K562 (cell line): ENCODE results near the gene LMNTD2. TPM values are rescaled to one million over a fixed set of nuclear protein-coding genes. Genes with fewer than 3 reads are reported as not detected.
A peak's percentile ranks its signal among the peaks of the same experiment; 100 is the strongest.

Experiments used
- ATAC-seq: fragments of 200-7000 bp; cut with Tn5 transposase; 3 replicates; pipeline ENCODE4 v1.9.1; 2020; ENCODE audit warnings: moderate library complexity
- BruUV-seq: library from RNA; stranded (reverse); fragments of 400-500 nt; replicated peaks from 2 replicates; lab custom pipeline; 2021; lab: Mats Ljungman, UMichigan
- CTCF ChIA-PET: fragments of 300-600 bp; formaldehyde crosslinking; extraction: SDS; loops from one replicate; lab custom pipeline; 2021; ENCODE audit warnings: low intra/inter-chr PET ratio; lab: Yijun Ruan, JAX
- POLR2A ChIA-PET: fragments of 300-600, 350-650 bp; sonication (Branson Sonifier 250); formaldehyde crosslinking; extraction: SDS; loops from one replicate; lab custom pipeline; 2021; ENCODE audit warnings: antibody characterized with exemption, inconsistent platforms; lab: Yijun Ruan, JAX
- DNase-seq, 4 experiments: peaks; one replicate each; pipeline versions ENCODE4 v3.0.0 to v3.0.0-alpha.2; 2011 to 2018; ENCODE audit warnings: low spot score in 3 of 4, mixed read lengths in 3 of 4; ENCODE audit errors: extremely low read depth in 1 of 4
- FAIRE-seq: peaks from 2 replicates; lab custom pipeline; 2011; peaks lifted over from hg19 to GRCh38; lab: Jason Lieb, UNC
- H2AFZ ChIP-seq: 2 replicates; pipeline ENCODE4 v1.6.0; 2011; ENCODE audit warnings: low read depth, low read length, control low read depth, inconsistent platforms
- H3K27ac ChIP-seq: fragments of 200-600 bp; 3 replicates; pipeline ENCODE4 v1.8.0; 2011; ENCODE audit warnings: low read depth, mild to moderate bottlenecking, control low read depth, inconsistent platforms, low read length, moderate library complexity, mixed read lengths; ENCODE audit errors: extremely low read depth
- H3K27me3 ChIP-seq, 2 experiments: fragments of 300-600 bp in 1 of 2; 2 replicates in 1 of 2; 3 replicates in 1 of 2; pipeline versions ENCODE4 v1.6.0 to v1.8.0; 2011; ENCODE audit warnings: inconsistent platforms in 2 of 2, low read length in 2 of 2, mild to moderate bottlenecking in 1 of 2, mixed read lengths in 1 of 2, moderate library complexity in 1 of 2; ENCODE audit not compliant: control insufficient read depth in 2 of 2, insufficient read depth in 2 of 2
- H3K36me3 ChIP-seq: fragments of 300-600 bp; 3 replicates; pipeline ENCODE4 v1.8.0; 2011; ENCODE audit warnings: mild to moderate bottlenecking, low read length, inconsistent platforms; ENCODE audit not compliant: control insufficient read depth, insufficient read depth
- H3K4me1 ChIP-seq, 2 experiments: fragments of 200-600 bp in 1 of 2; replicated peaks in 1 of 2; 2 replicates in 1 of 2; 3 replicates in 1 of 2; pipeline versions ENCODE4 v1.5.1 to v1.8.0; 2011; ENCODE audit warnings: inconsistent platforms in 2 of 2, low read length in 2 of 2, mild to moderate bottlenecking in 1 of 2, mixed read lengths in 1 of 2, moderate library complexity in 1 of 2; ENCODE audit not compliant: control insufficient read depth in 2 of 2, insufficient read depth in 2 of 2
- H3K4me2 ChIP-seq: 2 replicates; pipeline ENCODE4 v1.6.1; 2011; ENCODE audit warnings: low read length, control low read depth, inconsistent platforms, mixed read lengths; ENCODE audit not compliant: insufficient read depth
- H3K4me3 ChIP-seq: fragments of 200-600 bp; sonication (generic), shearing (Covaris generic); 2 replicates; pipeline ENCODE4 v1.5.1; 2016; ENCODE audit warnings: control low read depth, inconsistent platforms
- H3K79me2 ChIP-seq: fragments of 200-600 bp; 3 replicates; pipeline ENCODE4 v1.8.0; 2011; ENCODE audit warnings: low read length, inconsistent platforms; ENCODE audit not compliant: control insufficient read depth, insufficient read depth
- H3K9ac ChIP-seq, 2 experiments: 2 replicates each; pipeline versions ENCODE4 v1.6.0 to v1.6.1; 2011; ENCODE audit warnings: low read depth in 2 of 2, low read length in 2 of 2, control low read depth in 1 of 2, inconsistent platforms in 1 of 2, mild to moderate bottlenecking in 1 of 2, mixed read lengths in 1 of 2; ENCODE audit not compliant: insufficient read depth in 1 of 2
- H3K9me1 ChIP-seq: one replicate; pipeline ENCODE4 v1.6.0; 2011; ENCODE audit warnings: inconsistent platforms, mild to moderate bottlenecking, low read length, moderate library complexity; ENCODE audit not compliant: control insufficient read depth, insufficient read depth
- H3K9me3 ChIP-seq: replicated peaks from 2 replicates; pipeline ENCODE4 v1.5.1; 2011; ENCODE audit warnings: low read depth, low read length, inconsistent platforms; ENCODE audit not compliant: control insufficient read depth, insufficient read depth
- H4K20me1 ChIP-seq: replicated peaks from 2 replicates; pipeline ENCODE4 v1.6.1; 2011; ENCODE audit warnings: low read length, inconsistent platforms, mixed read lengths; ENCODE audit not compliant: control insufficient read depth, insufficient read depth
- ZNF76 ChIP-seq: fragments of 250-450 bp; sonication (Bioruptor Pico); IDR thresholded peaks from 2 replicates; pipeline ENCODE4 v1.4.0; 2020; ENCODE audit warnings: mild to moderate bottlenecking, moderate library complexity, borderline replicate concordance
- WGBS: fragments of 100-300 bp; shearing (Covaris generic); methylation state at CpG from one replicate; pipeline ENCODE4 v1.1.6; 2016; ENCODE audit warnings: low coverage, mixed read lengths; ENCODE audit not compliant: insufficient coverage; ENCODE audit errors: missing lambda C conversion rate; 5-methylcytosine and 5-hydroxymethylcytosine counted together
- in situ Hi-C: fragments of 300-500 bp; cut with MboI; formaldehyde crosslinking; loops from 4 replicates; pipeline ENCODE4 v1.15.0; 2018; ENCODE audit warnings: inconsistent platforms, mixed read lengths
- intact Hi-C: fragments of 100-400 bp; cut with micrococcal nuclease; formaldehyde crosslinking; loops from 2 replicates; pipeline ENCODE4 v1.14.2; 2022
- polyA plus RNA-seq, 8 experiments: library from polyadenylated mRNA; depleted of rRNA in 4 of 8; stranded (reverse) in 5 of 8; unstranded in 3 of 8; fragments of >200 nt; fragmentation: Nextera tagmentation in 2 of 8; fragmentation: Illumina TruSeq in 1 of 8; extraction: Ambion mirVana in 2 of 8; extraction: Trizol in 1 of 8; gene quantifications; 2 replicates each; pipeline versions ENCODE4 v1.2.1 to v1.2.3, GENCODE V29; 2011 to 2014; ENCODE audit warnings: inconsistent platforms in 1 of 8, missing spikeins in 1 of 8
- total RNA-seq, 7 experiments: library from RNA; depleted of rRNA in 6 of 7; stranded (reverse); fragments of >200 nt in 6 of 7; fragmentation: Illumina TruSeq in 2 of 7; extraction: Trizol in 2 of 7; gene quantifications; 2 replicates each; pipeline versions ENCODE4 v1.2.1 to v1.2.3, GENCODE V29; 2011 to 2021; ENCODE audit warnings: low replicate concordance in 1 of 7
- TF ChIP-seq, protein P1 (sequence below): fragments of 450-650 bp; IDR thresholded peaks from 2 replicates; pipeline ENCODE4 v1.6.1; 2016; ENCODE audit warnings: mild to moderate bottlenecking, moderate library complexity

LMNTD2 gene
- total and polyA plus RNA-seq, 9 of the 15 experiments (the other 6 are each of a cell fraction or from before 2014, with no cell fraction given): 0.48 to 4.2 (median 1.5) TPM; not detected in 3

DNA sequence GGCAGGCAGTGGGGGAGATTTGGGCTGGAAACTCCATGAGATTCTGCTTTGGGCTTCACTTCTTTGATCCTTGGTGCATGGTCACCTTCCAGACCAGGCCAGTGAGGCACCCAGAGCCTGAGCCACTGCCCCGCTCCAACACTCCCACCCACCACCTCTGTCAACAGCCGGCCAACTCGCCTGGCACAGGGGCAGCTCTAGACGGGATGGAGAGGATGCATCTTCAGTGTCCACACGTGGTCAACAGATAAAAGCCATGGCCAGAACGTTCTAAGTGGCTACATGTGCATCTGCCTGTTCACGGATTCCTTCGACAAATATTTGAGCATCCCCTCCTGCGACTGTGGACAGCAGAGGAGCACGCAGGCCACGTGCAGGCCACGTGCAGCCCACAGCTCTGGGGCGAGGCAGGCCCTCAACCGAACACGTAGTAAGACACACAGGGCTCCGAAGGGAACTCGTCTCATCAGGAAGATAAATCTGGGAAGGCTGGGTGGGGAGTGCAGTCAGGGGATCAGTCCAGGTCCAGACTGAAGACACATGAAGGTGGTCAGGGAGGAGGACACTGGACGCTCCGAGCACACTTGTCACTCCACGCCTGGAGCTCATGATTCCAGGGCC, 22.0 kb downstream of the LMNTD2 start:
- WGBS: 82% methylated on average over 18 of the region's 20 CpGs
- no peak for ATAC-seq
- intact Hi-C loops (no loop called here), in situ Hi-C loops (no loop called here)
- Histone ChIP-seq H3K9me3 (no peaks in the 10 kb centered on the region), H3K9me1 (peaks cover 3% of the 10 kb centered on the region), H3K36me3 (peaks cover 9% of the 10 kb centered on the region; the same call in 1 of the 3 replicates), H3K4me2 (no peak overlapping the region), H3K79me2 (peaks cover 15% of the 10 kb centered on the region), H3K4me1 (peaks cover 22 to 69% of the 10 kb centered on the region in 2 experiments), H3K27ac (no peak overlapping the region), H2AFZ (no peak overlapping the region), H3K27me3 (no peaks in the 10 kb centered on the region), H4K20me1 (0 out of 2 replicates have a peak, but pooled peaks cover 4% of the 10 kb centered on the region), H3K4me3 (no peak overlapping the region), H3K9ac (no peak overlapping the region)
- BruUV-seq: no TSS peak
- ChIA-PET POLR2A (interaction anchor here (0.7 to 0.8 kb wide), 2 partner anchors 16 to 280 kb away, joined by 3 read pairs; no protein-coding TSS in a partner anchor), CTCF (no interaction called here)
- DNase-seq: no peak
- no peak for TF ChIP-seq ZNF76
- TF ChIP-seq, protein P1, sequence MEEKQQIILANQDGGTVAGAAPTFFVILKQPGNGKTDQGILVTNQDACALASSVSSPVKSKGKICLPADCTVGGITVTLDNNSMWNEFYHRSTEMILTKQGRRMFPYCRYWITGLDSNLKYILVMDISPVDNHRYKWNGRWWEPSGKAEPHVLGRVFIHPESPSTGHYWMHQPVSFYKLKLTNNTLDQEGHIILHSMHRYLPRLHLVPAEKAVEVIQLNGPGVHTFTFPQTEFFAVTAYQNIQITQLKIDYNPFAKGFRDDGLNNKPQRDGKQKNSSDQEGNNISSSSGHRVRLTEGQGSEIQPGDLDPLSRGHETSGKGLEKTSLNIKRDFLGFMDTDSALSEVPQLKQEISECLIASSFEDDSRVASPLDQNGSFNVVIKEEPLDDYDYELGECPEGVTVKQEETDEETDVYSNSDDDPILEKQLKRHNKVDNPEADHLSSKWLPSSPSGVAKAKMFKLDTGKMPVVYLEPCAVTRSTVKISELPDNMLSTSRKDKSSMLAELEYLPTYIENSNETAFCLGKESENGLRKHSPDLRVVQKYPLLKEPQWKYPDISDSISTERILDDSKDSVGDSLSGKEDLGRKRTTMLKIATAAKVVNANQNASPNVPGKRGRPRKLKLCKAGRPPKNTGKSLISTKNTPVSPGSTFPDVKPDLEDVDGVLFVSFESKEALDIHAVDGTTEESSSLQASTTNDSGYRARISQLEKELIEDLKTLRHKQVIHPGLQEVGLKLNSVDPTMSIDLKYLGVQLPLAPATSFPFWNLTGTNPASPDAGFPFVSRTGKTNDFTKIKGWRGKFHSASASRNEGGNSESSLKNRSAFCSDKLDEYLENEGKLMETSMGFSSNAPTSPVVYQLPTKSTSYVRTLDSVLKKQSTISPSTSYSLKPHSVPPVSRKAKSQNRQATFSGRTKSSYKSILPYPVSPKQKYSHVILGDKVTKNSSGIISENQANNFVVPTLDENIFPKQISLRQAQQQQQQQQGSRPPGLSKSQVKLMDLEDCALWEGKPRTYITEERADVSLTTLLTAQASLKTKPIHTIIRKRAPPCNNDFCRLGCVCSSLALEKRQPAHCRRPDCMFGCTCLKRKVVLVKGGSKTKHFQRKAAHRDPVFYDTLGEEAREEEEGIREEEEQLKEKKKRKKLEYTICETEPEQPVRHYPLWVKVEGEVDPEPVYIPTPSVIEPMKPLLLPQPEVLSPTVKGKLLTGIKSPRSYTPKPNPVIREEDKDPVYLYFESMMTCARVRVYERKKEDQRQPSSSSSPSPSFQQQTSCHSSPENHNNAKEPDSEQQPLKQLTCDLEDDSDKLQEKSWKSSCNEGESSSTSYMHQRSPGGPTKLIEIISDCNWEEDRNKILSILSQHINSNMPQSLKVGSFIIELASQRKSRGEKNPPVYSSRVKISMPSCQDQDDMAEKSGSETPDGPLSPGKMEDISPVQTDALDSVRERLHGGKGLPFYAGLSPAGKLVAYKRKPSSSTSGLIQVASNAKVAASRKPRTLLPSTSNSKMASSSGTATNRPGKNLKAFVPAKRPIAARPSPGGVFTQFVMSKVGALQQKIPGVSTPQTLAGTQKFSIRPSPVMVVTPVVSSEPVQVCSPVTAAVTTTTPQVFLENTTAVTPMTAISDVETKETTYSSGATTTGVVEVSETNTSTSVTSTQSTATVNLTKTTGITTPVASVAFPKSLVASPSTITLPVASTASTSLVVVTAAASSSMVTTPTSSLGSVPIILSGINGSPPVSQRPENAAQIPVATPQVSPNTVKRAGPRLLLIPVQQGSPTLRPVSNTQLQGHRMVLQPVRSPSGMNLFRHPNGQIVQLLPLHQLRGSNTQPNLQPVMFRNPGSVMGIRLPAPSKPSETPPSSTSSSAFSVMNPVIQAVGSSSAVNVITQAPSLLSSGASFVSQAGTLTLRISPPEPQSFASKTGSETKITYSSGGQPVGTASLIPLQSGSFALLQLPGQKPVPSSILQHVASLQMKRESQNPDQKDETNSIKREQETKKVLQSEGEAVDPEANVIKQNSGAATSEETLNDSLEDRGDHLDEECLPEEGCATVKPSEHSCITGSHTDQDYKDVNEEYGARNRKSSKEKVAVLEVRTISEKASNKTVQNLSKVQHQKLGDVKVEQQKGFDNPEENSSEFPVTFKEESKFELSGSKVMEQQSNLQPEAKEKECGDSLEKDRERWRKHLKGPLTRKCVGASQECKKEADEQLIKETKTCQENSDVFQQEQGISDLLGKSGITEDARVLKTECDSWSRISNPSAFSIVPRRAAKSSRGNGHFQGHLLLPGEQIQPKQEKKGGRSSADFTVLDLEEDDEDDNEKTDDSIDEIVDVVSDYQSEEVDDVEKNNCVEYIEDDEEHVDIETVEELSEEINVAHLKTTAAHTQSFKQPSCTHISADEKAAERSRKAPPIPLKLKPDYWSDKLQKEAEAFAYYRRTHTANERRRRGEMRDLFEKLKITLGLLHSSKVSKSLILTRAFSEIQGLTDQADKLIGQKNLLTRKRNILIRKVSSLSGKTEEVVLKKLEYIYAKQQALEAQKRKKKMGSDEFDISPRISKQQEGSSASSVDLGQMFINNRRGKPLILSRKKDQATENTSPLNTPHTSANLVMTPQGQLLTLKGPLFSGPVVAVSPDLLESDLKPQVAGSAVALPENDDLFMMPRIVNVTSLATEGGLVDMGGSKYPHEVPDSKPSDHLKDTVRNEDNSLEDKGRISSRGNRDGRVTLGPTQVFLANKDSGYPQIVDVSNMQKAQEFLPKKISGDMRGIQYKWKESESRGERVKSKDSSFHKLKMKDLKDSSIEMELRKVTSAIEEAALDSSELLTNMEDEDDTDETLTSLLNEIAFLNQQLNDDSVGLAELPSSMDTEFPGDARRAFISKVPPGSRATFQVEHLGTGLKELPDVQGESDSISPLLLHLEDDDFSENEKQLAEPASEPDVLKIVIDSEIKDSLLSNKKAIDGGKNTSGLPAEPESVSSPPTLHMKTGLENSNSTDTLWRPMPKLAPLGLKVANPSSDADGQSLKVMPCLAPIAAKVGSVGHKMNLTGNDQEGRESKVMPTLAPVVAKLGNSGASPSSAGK: 0 out of 2 replicates have a peak, but pooled peaks have one; percentile 25
- peak; percentile 44 for FAIRE-seq
